GM23338 (cell line): ENCODE data around the gene ARHGAP30. TPM values are rescaled to one million over a fixed set of nuclear protein-coding genes. Genes with fewer than 3 reads are reported as not detected.

ENCODE experiments used
- ATAC-seq: fragments of 200-7000 bp; cut with Tn5 transposase; 3 replicates; pipeline ENCODE4 v1.9.1; 2020
- DNase-seq: peaks from one replicate; pipeline ENCODE4 v3.0.0-alpha.2; 2015; ENCODE audit warnings: low spot score
- H2AFZ ChIP-seq: fragments of 200-600 bp; sonication (generic); 2 replicates; pipeline ENCODE4 v1.8.0; 2016; ENCODE audit warnings: antibody characterized with exemption, mild to moderate bottlenecking, moderate library complexity
- H3F3A ChIP-seq: fragments of 200-600 bp; sonication (generic); replicated peaks from 2 replicates; pipeline ENCODE4 v1.8.0; 2017; ENCODE audit warnings: antibody characterized with exemption, mixed run types, low read depth
- H3K27ac ChIP-seq: fragments of 200-600 bp; sonication (generic); 2 replicates; pipeline ENCODE4 v1.6.1; 2016; ENCODE audit warnings: low read depth
- H3K27me3 ChIP-seq: fragments of 200-600 bp; sonication (generic); 2 replicates; pipeline ENCODE4 v1.8.0; 2016; ENCODE audit warnings: mild to moderate bottlenecking, mixed run types, moderate library complexity; ENCODE audit not compliant: insufficient read depth
- H3K36me3 ChIP-seq: fragments of 200-600 bp; sonication (generic); 2 replicates; pipeline ENCODE4 v1.8.0; 2016; ENCODE audit warnings: mild to moderate bottlenecking; ENCODE audit not compliant: insufficient read depth
- H3K4me1 ChIP-seq: fragments of 200-600 bp; sonication (generic); 2 replicates; pipeline ENCODE4 v1.8.0; 2016; ENCODE audit warnings: mild to moderate bottlenecking, moderate library complexity; ENCODE audit not compliant: insufficient read depth
- H3K4me2 ChIP-seq: fragments of 200-600 bp; sonication (generic); 2 replicates; pipeline ENCODE4 v1.7.1; 2017; ENCODE audit warnings: mixed run types
- H3K4me3 ChIP-seq: fragments of 200-600 bp; sonication (generic); 2 replicates; pipeline ENCODE4 v1.6.1; 2016; ENCODE audit warnings: mixed run types
- H3K79me2 ChIP-seq: fragments of 200-600 bp; sonication (generic); replicated peaks from 2 replicates; pipeline ENCODE4 v1.8.0; 2017; ENCODE audit warnings: mild to moderate bottlenecking; ENCODE audit not compliant: insufficient read depth
- H3K9me2 ChIP-seq: fragments of 200-600 bp; sonication (generic); 2 replicates; pipeline ENCODE4 v1.8.0; 2017; ENCODE audit not compliant: insufficient read depth
- H4K20me1 ChIP-seq: fragments of 200-600 bp; sonication (generic); replicated peaks from 2 replicates; pipeline ENCODE4 v1.8.0; 2017; ENCODE audit warnings: mild to moderate bottlenecking; ENCODE audit not compliant: insufficient read depth
- H3K27ac Mint-ChIP-seq: 2 replicates; pipeline ENCODE4 v1.8.0; 2020; ENCODE audit warnings: inconsistent platforms, mild to moderate bottlenecking, moderate library complexity, mixed read lengths
- H3K27me3 Mint-ChIP-seq: 3 replicates; pipeline ENCODE4 v1.8.0; 2022; ENCODE audit warnings: low read depth, mild to moderate bottlenecking, moderate library complexity, mixed read lengths, inconsistent platforms; ENCODE audit not compliant: insufficient read depth, poor library complexity
- H3K36me3 Mint-ChIP-seq: 3 replicates; pipeline ENCODE4 v1.8.0; 2021; ENCODE audit warnings: low read depth, mild to moderate bottlenecking, inconsistent platforms, moderate library complexity, mixed read lengths
- H3K4me1 Mint-ChIP-seq: 3 replicates; pipeline ENCODE4 v1.8.0; 2020; ENCODE audit warnings: mild to moderate bottlenecking, inconsistent platforms, mixed read lengths
- H3K4me3 Mint-ChIP-seq: 3 replicates; pipeline ENCODE4 v1.8.0; 2021; ENCODE audit warnings: moderate library complexity, mild to moderate bottlenecking, inconsistent platforms, mixed read lengths
- H3K9me3 Mint-ChIP-seq: 3 replicates; pipeline ENCODE4 v1.8.0; 2020; ENCODE audit warnings: moderate library complexity, mild to moderate bottlenecking, inconsistent platforms, mixed read lengths
- CREB1 ChIP-seq: fragments of 250-450 bp; sonication (Bioruptor Pico); IDR thresholded peaks from 2 replicates; pipeline ENCODE4 v1.5.0; 2020; ENCODE audit warnings: low read depth, mild to moderate bottlenecking, moderate library complexity
- EZH2phosphoT487 ChIP-seq: fragments of 200-600 bp; sonication (generic); IDR thresholded peaks from one replicate; pipeline ENCODE4 v1.8.1; 2018; ENCODE audit warnings: antibody characterized with exemption; ENCODE audit not compliant: unreplicated experiment
- REST ChIP-seq: IDR thresholded peaks from one replicate; pipeline ENCODE4 v1.6.1; 2018; ENCODE audit warnings: antibody characterized with exemption; ENCODE audit not compliant: unreplicated experiment
- STAT1 ChIP-seq: IDR thresholded peaks from one replicate; pipeline ENCODE4 v1.6.1; 2016; ENCODE audit warnings: antibody characterized with exemption; ENCODE audit not compliant: unreplicated experiment
- ZNF462 ChIP-seq: fragments of 250-450 bp; sonication (Bioruptor Pico); IDR thresholded peaks from 2 replicates; pipeline ENCODE4 v1.5.0; 2020; ENCODE audit warnings: mild to moderate bottlenecking, moderate library complexity
- polyA plus RNA-seq: library from polyadenylated mRNA; unstranded; fragments of >200 nt; fragmentation: Nextera tagmentation; extraction: Ambion mirVana; gene quantifications from 2 replicates; pipeline ENCODE4 v1.2.1, GENCODE V29; 2016
- total RNA-seq: library from RNA; depleted of rRNA; stranded (reverse); fragments of >200 nt; shearing (Covaris generic); gene quantifications from 2 replicates; pipeline ENCODE4 v1.2.3, GENCODE V29; 2014

The ARHGAP30 gene
- total and polyA plus RNA-seq, 2 experiments from 2014 or later = 0.45 TPM; not detected in 1

GRCh38 chr1:161012420-161012819 is 57.3 kb downstream of the ARHGAP30 start (continued):
- TF ChIP-seq ZNF462 = no peak

- Histone ChIP-seq H3F3A (peaks cover 11% of the 10 kb centered on the region), H3K27me3 (no peaks in the 10 kb centered on the region), H4K20me1 (peaks cover 77% of the 10 kb centered on the region), H2AFZ (no peak overlapping the region), H3K4me3 (no peak overlapping the region), H3K4me1 (peaks cover 34% of the 10 kb centered on the region), H3K4me2 (no peak overlapping the region), H3K79me2 (peaks cover 99% of the 10 kb centered on the region), H3K36me3 (no peaks in the 10 kb centered on the region; the same call in none of the 2 replicates), H3K27ac (no peak overlapping the region), H3K9me2 (no peaks in the 10 kb centered on the region)
- no peak overlapping the region for H3K27ac Mint-ChIP-seq
- no peak for ATAC-seq
- no peaks in the 10 kb centered on the region for H3K9me3 Mint-ChIP-seq
- no peak for TF ChIP-seq CREB1 (CRISPR knock-in tag)
- TF ChIP-seq REST = no peak
- no peak for TF ChIP-seq EZH2phosphoT487
- TF ChIP-seq STAT1 = no peak
- H3K36me3 Mint-ChIP-seq = peaks cover 30% of the 10 kb centered on the region
- H3K4me1 Mint-ChIP-seq = peaks cover 40% of the 10 kb centered on the region
- no peak for DNase-seq
- H3K27me3 Mint-ChIP-seq = no peaks in the 10 kb centered on the region
- no peak overlapping the region for H3K4me3 Mint-ChIP-seq
Observed at GRCh38 chr1:161009602-161010211, 60.0 kb downstream of the ARHGAP30 start.
